ENCODE data around the gene LAMA2.
"Not testable (repeated sequence)": the region's sequence is repeated elsewhere in the genome, so short reads cannot be mapped to it uniquely, and the experiment has no call there.

DNA sequence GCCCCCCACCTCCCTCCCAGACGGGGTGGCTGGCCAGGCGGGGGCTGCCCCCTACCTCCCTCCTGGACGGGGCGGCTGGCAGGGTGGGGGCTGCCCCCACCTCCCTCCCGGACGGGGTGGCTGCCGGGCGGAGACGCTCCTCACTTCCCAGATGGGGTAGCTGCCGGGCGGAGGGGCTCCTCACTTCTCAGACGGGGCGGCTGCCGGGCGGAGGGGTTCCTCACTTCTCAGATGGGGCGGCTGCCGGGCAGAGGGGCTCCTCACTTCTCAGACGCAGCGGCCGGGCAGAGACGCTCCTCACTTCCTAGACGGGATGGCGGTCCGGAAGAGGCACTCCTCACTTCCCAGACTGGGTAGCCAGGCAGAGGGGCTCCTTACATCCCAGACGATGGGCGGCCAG, 205.5 kb downstream of the LAMA2 start:
- TF ChIP-seq, protein P1, sequence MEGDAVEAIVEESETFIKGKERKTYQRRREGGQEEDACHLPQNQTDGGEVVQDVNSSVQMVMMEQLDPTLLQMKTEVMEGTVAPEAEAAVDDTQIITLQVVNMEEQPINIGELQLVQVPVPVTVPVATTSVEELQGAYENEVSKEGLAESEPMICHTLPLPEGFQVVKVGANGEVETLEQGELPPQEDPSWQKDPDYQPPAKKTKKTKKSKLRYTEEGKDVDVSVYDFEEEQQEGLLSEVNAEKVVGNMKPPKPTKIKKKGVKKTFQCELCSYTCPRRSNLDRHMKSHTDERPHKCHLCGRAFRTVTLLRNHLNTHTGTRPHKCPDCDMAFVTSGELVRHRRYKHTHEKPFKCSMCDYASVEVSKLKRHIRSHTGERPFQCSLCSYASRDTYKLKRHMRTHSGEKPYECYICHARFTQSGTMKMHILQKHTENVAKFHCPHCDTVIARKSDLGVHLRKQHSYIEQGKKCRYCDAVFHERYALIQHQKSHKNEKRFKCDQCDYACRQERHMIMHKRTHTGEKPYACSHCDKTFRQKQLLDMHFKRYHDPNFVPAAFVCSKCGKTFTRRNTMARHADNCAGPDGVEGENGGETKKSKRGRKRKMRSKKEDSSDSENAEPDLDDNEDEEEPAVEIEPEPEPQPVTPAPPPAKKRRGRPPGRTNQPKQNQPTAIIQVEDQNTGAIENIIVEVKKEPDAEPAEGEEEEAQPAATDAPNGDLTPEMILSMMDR (IDR thresholded peaks at IDR 0.05; ENCODE audit: poor library complexity, severe bottlenecking): not testable (repeated sequence)
- TF ChIP-seq POLR2AphosphoS5 (IDR thresholded peaks at IDR 0.05); EP300 (conservative IDR thresholded peaks at IDR 0.05; ENCODE audit: poor library complexity, severe bottlenecking): not testable (repeated sequence)
